ENCODE data around the gene GASK1A.

GRCh38 chr3:43094381-43094780, 115.3 kb downstream of the GASK1A start:
- TF ChIP-seq CTCF (conservative IDR thresholded peaks at IDR 0.05 in 1 of 2, IDR thresholded peaks at IDR 0.05 in 1 of 2; ENCODE audit: low read depth in 1 of 2, low read length in 2 of 2) = no peak
- no peak for TF ChIP-seq EZH2 (IDR thresholded peaks at IDR 0.05; ENCODE audit: low read length, missing control alignments)

Measured in fibroblast of lung (primary cell).